Measurements from ENCODE around the gene TMTC3.

TMTC3 gene

DNA sequence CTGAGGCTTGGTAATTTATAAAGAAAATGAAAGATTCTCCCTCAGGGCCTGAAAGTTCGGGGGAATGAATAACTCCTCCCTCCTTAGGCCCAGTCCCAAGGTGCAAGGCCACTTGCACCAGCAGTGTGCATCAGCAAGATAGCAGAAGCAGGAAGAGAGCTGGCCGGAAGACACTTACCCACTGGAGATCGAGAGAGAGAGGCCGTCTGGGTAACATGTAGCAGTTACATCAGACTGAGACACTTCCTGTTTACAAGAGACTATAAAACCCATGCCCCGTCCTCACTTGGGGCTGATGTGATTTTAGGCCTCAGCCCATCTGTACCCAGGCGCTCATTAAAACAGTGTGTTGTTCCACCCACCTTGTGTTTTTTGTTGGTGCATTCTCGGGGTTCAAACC, 85.2 kb downstream of the TMTC3 start:
- no peak for DNase-seq (ENCODE audit: low spot score)

DNA sequence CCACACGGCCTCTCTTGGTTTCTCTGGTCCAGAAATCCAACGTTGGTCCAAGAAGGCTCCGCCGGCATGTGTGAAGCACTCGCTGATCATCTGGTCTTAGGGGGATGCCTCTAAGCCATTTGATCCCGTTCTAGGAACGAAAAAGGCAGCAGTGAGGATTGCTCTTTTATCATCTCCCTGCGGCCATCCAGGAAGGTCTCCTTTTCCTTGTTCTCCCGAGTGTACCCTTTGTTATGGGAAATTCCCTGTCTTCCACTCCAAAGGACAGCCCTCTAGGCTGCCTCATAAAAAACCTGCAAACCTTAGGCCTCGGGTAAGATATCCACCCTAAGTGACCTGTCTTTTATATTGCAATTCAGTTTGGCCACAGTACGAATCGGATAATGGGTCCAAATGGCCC, 85.8 kb downstream of the TMTC3 start:
- no peak for DNase-seq (ENCODE audit: low spot score)

DNA sequence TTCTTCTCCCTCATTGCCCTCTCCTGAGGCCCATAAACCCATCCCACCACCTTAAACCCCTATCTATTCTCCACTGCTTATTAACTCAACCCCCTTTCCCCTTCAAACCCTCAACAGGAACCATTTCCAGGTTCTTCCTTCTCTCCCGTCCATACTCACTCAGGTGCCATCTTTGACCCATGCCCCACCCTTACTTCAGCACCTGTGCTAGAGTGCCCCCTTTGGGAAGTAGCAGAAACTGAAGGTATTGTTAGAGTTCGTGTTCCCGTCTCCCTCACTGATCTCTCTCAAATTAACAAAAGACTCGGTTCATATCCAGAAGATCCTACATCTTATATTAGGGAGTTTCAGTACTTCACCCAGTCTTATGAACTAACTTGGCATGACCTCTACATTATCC, 86.6 kb downstream of the TMTC3 start:
- no peak for DNase-seq (ENCODE audit: low spot score)

DNA sequence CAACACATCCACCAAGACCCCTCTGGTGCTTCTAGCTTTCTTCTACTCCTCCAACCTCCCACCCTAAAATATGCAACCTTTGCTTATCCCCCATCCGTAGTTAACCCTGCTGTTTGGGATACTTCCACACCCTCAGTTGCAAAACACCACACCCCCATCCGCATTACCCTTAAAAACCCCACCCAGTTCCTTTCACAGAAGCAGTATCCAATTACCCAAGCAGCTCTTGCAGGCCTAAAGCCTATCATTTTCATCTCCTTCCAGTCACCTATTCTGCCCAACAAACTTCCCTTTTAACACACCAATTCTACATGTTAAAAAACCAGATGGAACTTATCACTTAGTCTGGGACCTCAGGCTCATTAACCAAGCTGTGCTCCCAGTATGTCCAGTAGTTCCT, 88.2 kb downstream of the TMTC3 start:
- no peak for DNase-seq (ENCODE audit: low spot score)

DNA sequence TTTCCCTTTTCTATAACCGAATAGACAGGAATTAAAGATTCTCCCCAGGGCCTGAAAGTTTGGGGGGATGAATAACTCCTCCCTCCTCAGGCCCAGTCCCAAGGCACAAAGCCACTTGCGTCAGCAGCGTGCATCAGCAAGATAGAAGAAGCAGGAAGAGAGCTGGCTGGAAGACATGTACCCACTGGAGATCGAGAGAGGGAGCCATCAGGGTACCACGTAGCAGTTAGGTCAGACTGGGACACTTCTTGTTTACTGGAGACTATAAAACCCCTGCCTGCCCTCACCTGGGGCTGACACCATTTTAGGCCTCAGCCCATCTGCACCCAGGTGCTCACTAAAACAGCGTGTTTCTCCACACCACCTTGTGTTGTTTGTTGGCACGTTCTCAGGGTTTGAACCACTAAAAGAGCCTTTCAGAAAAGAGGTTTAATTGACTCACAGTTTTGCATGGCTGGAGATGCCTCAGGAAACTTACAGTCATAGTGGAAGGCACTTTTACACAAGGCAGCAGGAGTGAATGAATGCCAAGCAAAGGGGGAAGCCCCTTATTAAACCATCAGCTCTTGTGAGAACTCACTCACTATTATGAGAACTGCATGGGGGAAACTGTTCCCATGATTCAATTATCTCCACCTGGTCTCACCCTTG, 93.2 kb downstream of the TMTC3 start:
- DNase-seq (ENCODE audit: low spot score), result no peak

DNA sequence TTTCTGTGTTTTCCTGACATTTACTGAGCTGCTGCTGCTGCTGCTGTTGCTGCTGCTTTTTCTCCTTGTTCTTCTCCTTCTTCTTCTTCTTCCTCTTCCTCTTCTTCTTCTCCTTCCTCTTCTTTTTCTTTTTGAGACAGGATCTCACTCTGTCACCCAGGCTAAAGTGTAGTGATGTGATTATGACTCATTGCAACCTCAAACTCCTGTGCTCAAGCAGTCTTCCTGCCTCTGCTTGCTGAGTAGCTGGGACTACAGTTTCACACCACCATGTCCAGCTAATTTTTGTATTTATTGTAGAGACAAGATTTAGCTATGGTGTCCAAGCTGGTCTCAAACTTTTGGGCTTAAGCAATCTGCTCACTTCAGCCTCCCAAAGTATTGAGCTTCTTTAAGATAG, 95.8 kb downstream of the TMTC3 start:
- no peak for DNase-seq (ENCODE audit: low spot score)

DNA sequence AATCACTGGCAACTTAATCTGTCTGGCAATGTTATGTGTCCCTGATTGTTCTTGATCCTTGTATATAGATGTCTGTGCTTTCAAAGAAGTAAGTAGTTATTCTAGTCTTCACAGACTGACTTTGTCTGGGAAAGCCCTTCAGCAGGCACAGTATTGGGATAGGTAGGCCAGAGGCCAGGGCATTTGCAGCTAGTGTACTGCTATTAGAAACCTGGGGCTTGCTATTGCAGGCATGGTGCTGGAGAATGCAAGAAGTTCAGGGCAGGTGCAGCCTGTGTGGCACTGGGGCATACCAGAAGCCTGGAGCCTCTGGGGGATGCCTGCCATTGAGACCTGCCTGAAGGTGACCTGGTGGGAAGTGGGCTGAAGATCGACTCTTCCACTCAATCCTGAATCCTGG, 96.3 kb downstream of the TMTC3 start:
- DNase-seq (ENCODE audit: low spot score), result no peak

DNA sequence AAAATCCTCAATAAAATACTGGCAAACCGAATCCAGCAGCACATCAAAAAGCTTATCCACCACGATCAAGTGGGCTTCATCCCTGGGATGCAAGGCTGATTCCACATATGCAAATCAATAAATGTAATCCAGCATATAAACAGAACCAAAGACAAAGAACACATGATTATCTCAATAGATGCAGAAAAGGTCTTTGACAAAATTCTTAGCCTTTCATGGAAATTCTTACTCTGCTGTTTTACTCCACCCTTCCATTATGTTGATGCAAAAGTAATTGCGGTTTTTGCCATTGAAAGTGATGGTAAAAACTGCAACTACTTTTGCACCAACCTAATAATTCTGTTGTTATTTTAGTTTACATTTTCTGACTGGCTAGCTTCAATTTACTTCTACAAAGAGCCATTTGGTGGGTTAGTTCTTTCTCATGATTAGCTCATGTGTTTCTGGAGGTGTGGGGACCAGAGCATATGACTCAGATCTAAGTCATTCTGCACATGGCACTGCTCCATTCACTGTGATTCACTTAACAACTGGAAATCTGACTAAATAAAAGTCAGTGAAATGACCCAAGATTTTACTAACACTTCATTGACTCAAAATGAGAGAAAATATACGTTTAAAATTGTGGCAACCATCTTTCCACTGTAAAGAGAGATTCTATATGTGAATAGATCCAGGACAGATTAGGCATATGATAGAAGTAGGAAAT, 99.9 kb downstream of the TMTC3 start:
- DNase-seq (ENCODE audit: low spot score), result peak; percentile 6

DNA sequence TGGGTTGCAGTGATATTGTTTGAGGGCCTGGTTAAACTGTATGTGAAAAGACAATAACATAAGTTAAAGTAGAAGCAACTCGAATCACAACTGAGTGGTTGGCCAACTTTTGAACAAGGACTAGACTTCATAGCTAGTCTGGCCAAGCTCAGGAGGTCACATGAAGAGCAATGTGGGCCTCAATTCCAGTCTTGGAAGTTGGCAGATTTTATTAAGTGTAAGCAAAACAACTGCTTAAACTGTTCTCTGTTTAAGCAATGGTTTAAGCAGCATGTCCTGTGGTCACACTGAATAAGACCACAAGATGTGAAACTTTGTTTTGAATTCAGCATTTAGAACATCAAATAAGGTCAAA, 100.4 kb downstream of the TMTC3 start:
- DNase-seq (ENCODE audit: low spot score), result no peak

DNA sequence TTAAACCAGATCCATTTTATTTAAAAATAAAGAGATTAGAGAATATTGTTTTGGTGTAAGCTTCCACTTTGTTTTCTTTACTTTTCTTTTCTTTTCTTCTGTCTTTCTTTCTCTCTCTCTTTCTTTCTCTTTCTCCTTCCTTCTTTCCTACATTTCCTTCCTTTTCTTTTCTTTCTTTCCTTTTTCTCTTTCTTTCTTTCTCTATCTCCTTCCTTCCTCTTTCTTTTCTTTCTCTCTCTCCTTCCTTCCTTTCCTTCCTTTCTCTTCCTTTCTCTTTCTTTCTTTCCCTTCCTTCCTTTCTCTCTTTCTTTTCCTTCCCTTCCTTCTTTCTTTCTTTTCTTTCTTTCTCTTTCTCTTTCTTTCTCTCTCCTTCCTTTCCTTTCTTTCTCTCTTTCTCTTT, 100.8 kb downstream of the TMTC3 start:
- DNase-seq (ENCODE audit: low spot score), result no peak

DNA sequence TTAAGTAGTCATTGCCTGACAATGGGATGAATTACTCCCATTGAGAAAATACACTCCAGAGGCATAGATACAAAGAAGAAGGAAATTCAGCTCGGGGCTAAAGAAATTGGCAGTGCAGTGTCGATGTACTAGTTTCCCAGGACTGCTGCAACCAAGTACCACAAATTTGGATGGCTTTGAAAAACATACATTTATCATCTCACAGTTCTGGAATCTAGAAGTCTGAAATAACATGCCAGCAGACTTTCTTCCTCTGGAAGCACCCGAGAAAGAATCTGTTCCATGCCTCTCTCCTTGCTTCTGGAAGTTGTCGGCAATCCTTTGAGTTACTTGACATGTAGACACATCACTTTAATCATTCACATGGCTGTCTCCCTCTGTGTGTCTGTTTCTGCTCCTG, 101.9 kb downstream of the TMTC3 start:
- DNase-seq (ENCODE audit: low spot score), result no peak

DNA sequence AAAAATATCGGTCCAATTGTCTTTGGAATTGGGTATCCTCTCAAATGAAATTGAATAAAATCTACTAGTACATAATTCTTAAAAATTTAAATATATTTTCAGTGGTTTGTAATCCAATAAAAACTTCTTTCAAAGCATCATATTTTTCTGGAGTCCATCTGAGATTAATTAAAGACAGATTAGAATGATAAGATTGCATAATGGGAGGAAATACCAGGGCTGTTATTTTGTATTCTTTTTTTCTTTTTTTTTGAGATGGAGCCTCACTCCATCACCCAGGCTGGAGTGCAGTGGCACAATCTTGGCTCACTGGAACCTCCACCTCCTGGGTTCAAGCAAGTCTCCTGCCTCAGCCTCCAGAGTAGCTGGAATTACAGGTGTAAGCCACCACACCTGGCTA, 103.8 kb downstream of the TMTC3 start:
- DNase-seq (ENCODE audit: low spot score), result no peak

DNA sequence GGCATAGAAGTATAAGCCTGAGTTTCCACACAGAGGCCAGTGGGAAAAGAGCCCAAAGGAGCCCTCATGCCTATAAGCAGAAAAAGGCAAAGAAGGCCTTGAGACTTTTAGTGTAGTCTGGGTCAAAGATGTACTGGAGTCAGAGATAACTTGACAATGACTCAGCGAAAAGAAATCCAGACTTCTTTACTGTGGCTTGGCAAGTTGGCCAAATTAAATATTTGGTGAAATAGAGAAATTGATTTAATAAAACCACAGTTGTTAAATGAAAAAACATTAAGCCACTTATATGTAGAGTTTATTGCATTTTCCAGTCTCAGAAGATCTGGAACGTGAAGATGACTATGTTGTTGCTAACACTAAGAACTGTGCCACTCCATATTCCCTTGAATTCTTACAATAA, 105.1 kb downstream of the TMTC3 start:
- DNase-seq (ENCODE audit: low spot score), result no peak

DNA sequence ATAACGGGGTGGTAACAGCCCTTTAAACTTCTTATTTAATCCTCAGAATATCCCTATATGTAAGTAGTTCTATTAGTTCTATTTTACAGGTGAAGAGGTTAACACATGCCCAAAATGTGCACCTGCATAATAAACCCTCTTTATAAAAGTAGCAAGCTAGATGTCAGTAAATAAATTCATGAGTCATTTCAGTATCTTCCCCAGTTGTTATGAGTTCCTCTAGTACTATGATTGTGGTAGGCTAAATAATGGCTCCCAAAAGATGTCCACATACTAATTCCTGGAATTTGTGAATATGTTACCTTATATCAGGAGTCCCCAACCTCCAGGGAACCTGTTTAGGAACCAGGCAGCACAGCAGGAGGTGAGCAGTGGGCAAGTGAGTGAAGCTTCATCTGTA, 106.5 kb downstream of the TMTC3 start:
- DNase-seq (ENCODE audit: low spot score), result no peak

Data from SW480 (cell line).